Stimulated activated CD8-positive, alpha-beta memory T cell treated with anti-CD3 and anti-CD28 coated beads, Interleukin-4, amount 100 ng/mL, for 48 hours (primary cell): ENCODE data around the gene LMTK2.

Experiments used
- DNase-seq: peaks from one replicate; pipeline ENCODE4 v3.0.0-alpha.2; 2020

Gene LMTK2

GRCh38 chr7:98106647-98107312 lies at the start of gene LMTK2:
LMTK2 (plus strand) TSS chr7:98106862; CDS start chr7:98107178, 316 bp downstream.
- peak; percentile 99 for DNase-seq

GRCh38 chr7:98057157-98057556 lies 49.5 kb upstream of the LMTK2 start:
- no peak for DNase-seq

DNA sequence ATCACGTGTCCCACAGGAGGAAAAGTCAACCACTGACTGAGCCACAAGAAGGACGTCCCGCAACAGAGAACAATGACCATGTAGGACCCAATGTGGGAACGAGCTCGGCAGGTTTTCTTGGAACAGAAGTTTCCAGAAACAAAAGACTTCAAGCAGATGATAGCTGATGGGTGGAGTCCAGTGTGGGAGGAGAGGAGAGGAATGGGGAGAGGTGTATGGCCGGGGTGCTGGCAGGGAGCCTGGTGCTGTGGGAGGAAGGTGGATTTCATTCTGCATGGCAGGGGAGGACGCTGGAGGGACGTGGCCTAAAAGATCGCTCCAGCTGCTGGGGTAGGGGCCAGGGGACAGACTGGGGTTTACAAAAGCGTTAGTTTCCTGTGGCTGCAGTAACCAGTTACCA lies 48.5 kb upstream of the LMTK2 start:
- no peak for DNase-seq

- DNase-seq, result no peak
Measured at GRCh38 chr7:98064233-98064632, 42.4 kb upstream of the LMTK2 start.

- DNase-seq, result no peak
Measured at GRCh38 chr7:98066208-98066607, 40.5 kb upstream of the LMTK2 start.

DNA sequence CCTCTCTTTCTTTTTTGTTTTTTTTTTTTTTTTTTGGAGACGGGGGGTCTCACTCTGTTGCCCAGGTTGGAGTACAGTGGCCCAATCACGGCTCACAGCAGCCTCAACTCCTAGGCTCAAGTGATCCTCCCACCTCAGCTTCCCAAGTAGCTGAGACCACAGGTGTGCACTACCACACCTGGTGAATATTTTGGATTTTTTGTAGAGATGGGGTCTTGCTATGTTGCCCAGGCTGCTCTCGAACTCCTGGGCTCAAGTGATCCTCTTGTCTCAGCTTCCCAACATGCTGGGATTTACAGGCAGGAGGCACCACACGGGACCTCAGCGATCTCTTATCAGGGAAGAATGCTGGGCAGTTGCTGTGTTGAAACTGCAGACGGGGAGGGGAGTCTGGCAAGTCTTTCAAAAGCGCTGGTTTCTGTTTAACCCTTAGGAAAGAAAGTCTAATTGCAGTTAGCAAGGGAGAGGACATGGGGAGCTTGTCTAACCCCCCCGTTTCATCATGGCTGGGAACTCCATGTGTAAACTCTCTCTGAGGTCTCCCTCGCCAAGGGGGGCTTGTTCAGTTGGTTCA lies 39.6 kb upstream of the LMTK2 start:
- no peak for DNase-seq

GRCh38 chr7:98073047-98073446 lies 33.6 kb upstream of the LMTK2 start:
- DNase-seq, result no peak

GRCh38 chr7:98075801-98076200 lies 30.9 kb upstream of the LMTK2 start:
- DNase-seq, result no peak

GRCh38 chr7:98077762-98078161 lies 28.9 kb upstream of the LMTK2 start:
- no peak for DNase-seq

DNA sequence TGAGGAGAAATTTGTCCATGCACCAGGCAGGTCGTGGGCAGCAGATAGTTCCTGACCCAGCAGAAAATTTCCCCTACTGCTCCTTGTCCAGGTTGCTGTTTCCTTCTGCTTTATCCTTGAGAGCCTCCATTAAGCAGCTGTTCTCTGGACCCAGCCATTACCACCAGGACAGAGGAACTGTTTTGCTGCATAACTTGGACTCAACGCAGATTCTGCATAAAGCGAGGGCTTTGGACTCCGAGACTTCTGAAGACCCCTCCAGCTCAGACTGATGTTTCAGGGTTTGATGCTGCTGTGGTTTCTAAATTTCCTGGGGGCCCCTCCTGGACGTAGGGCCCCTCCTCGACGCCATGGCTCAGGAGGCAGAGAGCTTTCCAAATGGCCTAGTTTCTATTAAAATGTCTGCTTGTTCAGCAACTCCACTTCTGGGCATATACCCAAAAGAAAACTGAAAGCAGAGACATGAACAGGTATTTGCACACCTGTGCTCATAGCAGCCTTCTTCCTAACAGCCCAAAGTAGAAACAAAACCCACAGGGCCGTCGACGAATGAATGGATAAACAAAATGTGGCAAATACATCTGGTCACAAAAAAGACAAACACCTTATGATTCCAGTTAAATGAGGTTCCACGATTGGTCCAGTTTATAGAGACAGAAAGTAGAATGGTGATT lies 28.3 kb upstream of the LMTK2 start:
- DNase-seq, result no peak

DNA sequence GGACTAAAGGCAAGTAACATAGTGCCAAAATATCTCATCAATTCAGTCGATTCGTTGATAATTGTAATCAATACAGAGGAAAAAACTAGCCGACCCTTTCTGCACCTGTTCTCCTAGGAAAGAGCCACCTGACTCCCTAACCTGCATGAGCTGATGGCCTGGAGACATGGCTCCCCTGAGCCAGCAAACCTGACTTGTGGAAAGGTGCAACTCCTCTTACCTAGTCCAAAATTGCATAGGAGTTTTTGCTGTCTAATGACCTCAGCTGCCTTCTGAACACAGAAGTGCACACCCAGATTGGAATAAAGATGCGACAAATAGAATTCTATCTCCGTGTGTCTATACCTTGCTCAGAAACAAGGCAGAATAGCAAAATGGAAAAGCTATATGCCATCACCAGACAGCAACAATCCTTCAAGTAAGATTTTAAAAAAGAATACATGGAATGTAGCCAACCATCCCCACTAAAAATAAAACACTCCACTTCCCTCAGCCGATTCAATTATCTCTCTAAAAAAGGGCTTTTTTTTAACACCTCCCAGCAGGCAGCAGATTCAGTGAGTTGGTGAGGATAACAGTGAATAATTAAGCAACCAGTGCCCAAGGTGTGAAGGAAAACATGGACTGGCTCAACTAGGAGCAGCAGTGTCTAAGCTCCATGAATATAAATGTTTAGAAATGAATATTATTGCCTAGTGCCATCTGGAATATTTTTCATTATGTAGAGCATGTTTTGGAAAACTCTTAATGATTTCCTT lies 26.6 kb upstream of the LMTK2 start:
- DNase-seq, result no peak

DNA sequence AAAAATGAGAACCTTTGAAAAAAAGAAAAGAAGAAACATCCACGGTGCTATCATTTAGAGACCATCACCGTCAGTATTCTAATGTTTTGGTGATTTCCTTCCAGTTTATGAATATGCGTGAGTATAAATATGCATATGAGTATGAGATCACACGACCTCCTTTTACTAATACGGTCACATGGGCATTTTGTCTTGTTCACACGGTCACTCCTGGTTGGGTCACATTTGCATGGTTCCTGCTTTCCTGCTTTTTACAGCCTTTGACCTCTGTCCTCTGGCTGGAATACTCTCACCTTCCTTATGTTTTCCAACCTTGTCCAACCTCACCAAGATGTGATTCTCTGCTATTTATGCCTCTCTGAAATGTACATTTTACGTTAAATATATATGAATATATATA lies 25.3 kb upstream of the LMTK2 start:
- no peak for DNase-seq

DNA sequence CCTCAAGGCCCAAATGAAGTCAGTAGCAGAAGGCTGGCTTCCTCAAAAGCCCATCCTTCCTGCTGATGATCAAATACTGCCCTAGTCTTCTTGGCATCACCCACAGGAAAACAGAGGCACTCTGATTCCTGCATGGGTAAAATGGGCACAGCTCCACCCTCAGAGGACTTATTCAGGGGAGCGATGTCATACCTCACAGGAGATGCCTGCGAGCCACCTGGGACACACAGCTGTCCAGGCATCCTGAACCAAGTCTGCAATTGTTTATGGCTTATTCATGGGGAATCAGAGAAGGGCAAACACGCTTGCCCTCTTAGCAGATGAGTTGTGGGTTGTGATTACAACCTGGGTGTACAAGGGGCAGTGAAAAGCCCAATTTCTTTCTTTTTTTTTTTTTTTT lies 22.0 kb upstream of the LMTK2 start:
- no peak for DNase-seq

- DNase-seq, result no peak
Measured at GRCh38 chr7:98085674-98086073, 21.0 kb upstream of the LMTK2 start.

- no peak for DNase-seq
Measured at GRCh38 chr7:98086281-98086718, 20.4 kb upstream of the LMTK2 start.

DNA sequence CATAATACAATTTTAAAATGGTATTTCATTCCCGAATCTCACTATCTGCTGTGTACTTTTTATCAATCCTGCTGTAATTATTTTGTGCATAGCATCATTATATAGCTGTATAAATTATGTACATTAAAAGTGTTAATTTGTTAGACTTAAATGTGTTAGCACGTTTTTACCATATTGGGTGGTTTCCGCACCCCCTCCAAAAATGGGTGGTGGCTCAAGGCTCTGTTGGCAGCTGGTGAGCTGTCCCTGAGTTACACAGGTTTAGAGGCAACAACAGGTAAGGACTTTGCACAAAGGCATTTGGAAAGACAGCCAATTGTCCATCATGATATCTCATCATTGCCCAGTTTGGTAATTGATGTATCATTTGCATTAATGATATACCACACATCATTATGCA lies 18.6 kb upstream of the LMTK2 start:
- DNase-seq, result no peak

- DNase-seq, result no peak
Measured at GRCh38 chr7:98090116-98090515, 16.5 kb upstream of the LMTK2 start.

- DNase-seq, result no peak
Measured at GRCh38 chr7:98091061-98091460, 15.6 kb upstream of the LMTK2 start.

GRCh38 chr7:98091523-98091922 lies 15.1 kb upstream of the LMTK2 start:
- no peak for DNase-seq

GRCh38 chr7:98097042-98097645 lies 9.5 kb upstream of the LMTK2 start:
- DNase-seq, result no peak

- no peak for DNase-seq
Measured at GRCh38 chr7:98100088-98100487, 6.6 kb upstream of the LMTK2 start.

DNA sequence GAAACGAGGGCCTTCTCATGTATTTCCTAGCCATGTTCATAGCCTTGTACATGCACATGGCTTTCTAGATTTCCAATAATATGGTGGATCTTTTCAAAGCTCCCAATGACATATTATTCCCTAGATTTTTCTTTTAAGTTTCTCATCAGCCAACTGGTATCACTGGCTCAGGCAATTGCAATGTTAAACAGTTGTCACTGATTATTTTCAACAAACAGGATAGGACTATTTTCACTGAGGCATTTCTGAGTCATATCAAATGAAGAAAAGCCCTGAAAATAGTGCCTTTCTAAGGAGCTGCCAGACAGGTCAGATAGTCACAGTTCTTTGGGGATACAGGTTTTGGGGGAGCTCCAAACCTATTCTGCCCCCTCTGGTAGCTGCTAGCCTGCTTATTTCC lies 4.5 kb upstream of the LMTK2 start:
- no peak for DNase-seq

GRCh38 chr7:98105942-98106544 lies 619 bp upstream of the LMTK2 start:
- peak; percentile 32 for DNase-seq
